ENCODE data around the gene CDKN1C.

DNA sequence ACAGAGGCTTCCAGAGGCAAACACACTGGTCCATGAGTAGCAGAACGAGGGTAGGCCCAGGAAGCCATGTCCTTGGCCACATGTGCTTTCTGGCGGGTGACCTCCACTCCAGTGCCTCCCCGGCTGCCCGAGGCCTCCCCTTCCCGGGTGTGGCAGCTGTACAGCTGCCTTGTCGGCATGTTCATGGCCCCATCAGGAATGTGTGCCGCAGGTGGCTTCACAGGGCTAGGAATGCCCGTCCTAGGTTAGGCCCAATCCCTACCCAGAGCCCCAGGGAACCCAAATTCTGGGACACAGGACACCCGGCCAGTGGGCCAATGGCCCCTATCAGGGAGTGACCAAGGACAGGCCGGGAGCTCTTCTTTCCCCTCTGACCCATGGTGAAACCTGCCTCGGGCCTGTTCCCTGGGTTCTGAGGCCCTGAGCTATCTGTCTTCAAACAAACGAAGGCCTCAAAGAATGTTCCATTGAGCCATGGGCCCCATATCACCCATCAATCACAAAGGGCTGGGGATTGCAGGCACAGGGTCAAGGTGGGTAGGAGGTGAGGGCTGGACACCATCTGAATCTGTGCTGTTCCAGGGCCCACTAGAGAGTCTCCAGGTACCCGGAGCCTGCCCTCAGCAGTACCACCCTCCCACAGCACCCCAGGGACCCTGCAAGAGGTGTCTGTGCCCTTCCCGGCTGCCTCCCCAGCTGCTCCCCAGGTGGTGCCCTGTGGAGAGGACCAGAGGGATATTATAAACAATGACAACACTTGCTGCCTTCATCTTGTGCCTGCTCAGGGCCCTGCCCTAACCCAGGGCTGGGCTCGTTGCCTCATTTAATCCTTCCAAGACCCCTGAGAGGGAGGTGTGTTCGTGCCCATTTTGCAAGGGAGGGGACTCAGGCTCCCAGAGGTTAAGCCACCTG is 4.0 kb upstream of the CDKN1C start:
- TF ChIP-seq, protein P1, sequence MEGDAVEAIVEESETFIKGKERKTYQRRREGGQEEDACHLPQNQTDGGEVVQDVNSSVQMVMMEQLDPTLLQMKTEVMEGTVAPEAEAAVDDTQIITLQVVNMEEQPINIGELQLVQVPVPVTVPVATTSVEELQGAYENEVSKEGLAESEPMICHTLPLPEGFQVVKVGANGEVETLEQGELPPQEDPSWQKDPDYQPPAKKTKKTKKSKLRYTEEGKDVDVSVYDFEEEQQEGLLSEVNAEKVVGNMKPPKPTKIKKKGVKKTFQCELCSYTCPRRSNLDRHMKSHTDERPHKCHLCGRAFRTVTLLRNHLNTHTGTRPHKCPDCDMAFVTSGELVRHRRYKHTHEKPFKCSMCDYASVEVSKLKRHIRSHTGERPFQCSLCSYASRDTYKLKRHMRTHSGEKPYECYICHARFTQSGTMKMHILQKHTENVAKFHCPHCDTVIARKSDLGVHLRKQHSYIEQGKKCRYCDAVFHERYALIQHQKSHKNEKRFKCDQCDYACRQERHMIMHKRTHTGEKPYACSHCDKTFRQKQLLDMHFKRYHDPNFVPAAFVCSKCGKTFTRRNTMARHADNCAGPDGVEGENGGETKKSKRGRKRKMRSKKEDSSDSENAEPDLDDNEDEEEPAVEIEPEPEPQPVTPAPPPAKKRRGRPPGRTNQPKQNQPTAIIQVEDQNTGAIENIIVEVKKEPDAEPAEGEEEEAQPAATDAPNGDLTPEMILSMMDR (conservative IDR thresholded peaks at IDR 0.05; ENCODE audit: low read depth, low read length): no peak
- TF ChIP-seq EZH2 (IDR thresholded peaks at IDR 0.05; ENCODE audit: low read length, unreplicated experiment) (no peak), EZH2phosphoT487 (IDR thresholded peaks at IDR 0.05; ENCODE audit: borderline replicate concordance, low read length) (no peak)
